H9 (cell line): ENCODE data around the gene AMER1. TPM values are rescaled to one million over a fixed set of nuclear protein-coding genes. Genes with fewer than 3 reads are reported as not detected.

ENCODE experiments used
- DNase-seq: peaks from one replicate; pipeline ENCODE4 v3.0.0-alpha.2; 2017
- H2AFZ ChIP-seq: one replicate; pipeline ENCODE4 v1.6.1; 2013; ENCODE audit warnings: mild to moderate bottlenecking, low read length, control low read depth, moderate library complexity
- H2AK5ac ChIP-seq: 2 replicates; pipeline ENCODE4 v1.6.1; 2013; ENCODE audit warnings: low read length, control low read depth, mixed read lengths; ENCODE audit not compliant: insufficient read length
- H2BK120ac ChIP-seq: one replicate; pipeline ENCODE4 v1.6.1; 2013; ENCODE audit warnings: low read depth, mild to moderate bottlenecking, low read length, control low read depth, inconsistent platforms; ENCODE audit not compliant: poor library complexity, severe bottlenecking
- H2BK12ac ChIP-seq: 2 replicates; pipeline ENCODE4 v1.6.1; 2013; ENCODE audit warnings: low read length, control low read depth, mixed read lengths, low read depth; ENCODE audit not compliant: insufficient read length
- H2BK15ac ChIP-seq: 2 replicates; pipeline ENCODE4 v1.6.1; 2013; ENCODE audit warnings: low read depth, low read length, control low read depth
- H2BK20ac ChIP-seq: one replicate; pipeline ENCODE4 v1.6.1; 2013; ENCODE audit warnings: low read depth, mild to moderate bottlenecking, low read length, control low read depth, inconsistent platforms; ENCODE audit not compliant: poor library complexity, severe bottlenecking
- H2BK5ac ChIP-seq: 2 replicates; pipeline ENCODE4 v1.6.1; 2013; ENCODE audit warnings: low read length, control low read depth, mixed read lengths; ENCODE audit not compliant: insufficient read length
- H3K14ac ChIP-seq: 2 replicates; pipeline ENCODE4 v1.6.1; 2013; ENCODE audit warnings: low read length, control low read depth; ENCODE audit not compliant: insufficient read depth
- H3K18ac ChIP-seq: 2 replicates; pipeline ENCODE4 v1.6.1; 2013; ENCODE audit warnings: low read depth, mild to moderate bottlenecking, mixed read lengths, low read length, control low read depth; ENCODE audit not compliant: insufficient read length
- H3K23ac ChIP-seq: 2 replicates; pipeline ENCODE4 v1.6.1; 2013; ENCODE audit warnings: low read length, control low read depth, mixed read lengths, low read depth; ENCODE audit not compliant: insufficient read length
- H3K23me2 ChIP-seq: 2 replicates; pipeline ENCODE4 v1.6.1; 2013; ENCODE audit warnings: low read depth, mild to moderate bottlenecking, mixed read lengths, low read length, control low read depth; ENCODE audit not compliant: insufficient read length, poor library complexity, severe bottlenecking
- H3K27ac ChIP-seq: 2 replicates; pipeline ENCODE4 v1.5.1; 2013; ENCODE audit warnings: low read length, control low read depth, mixed read lengths, low read depth; ENCODE audit not compliant: insufficient read length
- H3K27me3 ChIP-seq: 2 replicates; pipeline ENCODE4 v1.6.1; 2013; ENCODE audit warnings: low read length, control low read depth, inconsistent platforms; ENCODE audit not compliant: insufficient read depth
- H3K4ac ChIP-seq: 2 replicates; pipeline ENCODE4 v1.6.1; 2013; ENCODE audit warnings: low read depth, mild to moderate bottlenecking, control low read depth, inconsistent platforms, low read length, moderate library complexity
- H3K4me1 ChIP-seq: 2 replicates; pipeline ENCODE4 v1.6.1; 2013; ENCODE audit warnings: low read length, control low read depth, inconsistent platforms; ENCODE audit not compliant: insufficient read depth
- H3K4me2 ChIP-seq: 2 replicates; pipeline ENCODE4 v1.6.1; 2013; ENCODE audit warnings: low read length, control low read depth, mixed read lengths; ENCODE audit not compliant: insufficient read length, insufficient read depth
- H3K56ac ChIP-seq: 2 replicates; pipeline ENCODE4 v1.6.1; 2013; ENCODE audit warnings: low read depth, mild to moderate bottlenecking, mixed read lengths, low read length, control low read depth; ENCODE audit not compliant: insufficient read length
- H3K79me1 ChIP-seq: 2 replicates; pipeline ENCODE4 v1.6.1; 2013; ENCODE audit warnings: low read depth, mild to moderate bottlenecking, moderate library complexity, low read length, control low read depth, inconsistent platforms; ENCODE audit not compliant: insufficient read depth, poor library complexity, severe bottlenecking
- H3K79me2 ChIP-seq: 2 replicates; pipeline ENCODE4 v1.6.1; 2013; ENCODE audit warnings: low read length, control low read depth, inconsistent platforms; ENCODE audit not compliant: insufficient read depth
- H3K9ac ChIP-seq: 2 replicates; pipeline ENCODE4 v1.6.1; 2013; ENCODE audit warnings: low read length, control low read depth, mixed read lengths; ENCODE audit not compliant: insufficient read length; ENCODE audit errors: extremely low read depth
- H3K9me3 ChIP-seq: one replicate; pipeline ENCODE4 v1.6.1; 2013; ENCODE audit warnings: low read depth, low read length, inconsistent platforms; ENCODE audit not compliant: control insufficient read depth
- H3T11ph ChIP-seq: one replicate; pipeline ENCODE4 v1.6.1; 2013; ENCODE audit warnings: mild to moderate bottlenecking, low read length, control low read depth, inconsistent platforms
- H4K20me1 ChIP-seq: one replicate; pipeline ENCODE4 v1.6.1; 2013; ENCODE audit not compliant: control insufficient read depth, insufficient read length, insufficient read depth
- H4K5ac ChIP-seq: 2 replicates; pipeline ENCODE4 v1.6.1; 2013; ENCODE audit warnings: low read depth, mild to moderate bottlenecking, mixed read lengths, low read length, control low read depth; ENCODE audit not compliant: insufficient read length
- H4K8ac ChIP-seq: replicated peaks from 2 replicates; pipeline ENCODE4 v1.6.1; 2013; ENCODE audit warnings: low read length, control low read depth, mixed read lengths, low read depth; ENCODE audit not compliant: insufficient read length
- H4K91ac ChIP-seq: 2 replicates; pipeline ENCODE4 v1.6.1; 2013; ENCODE audit warnings: low read depth, mild to moderate bottlenecking, moderate library complexity, mixed read lengths, low read length, control low read depth; ENCODE audit not compliant: insufficient read length
- H3K27ac Mint-ChIP-seq, 3 experiments: 2 replicates in 2 of 3; 3 replicates in 1 of 3; pipeline ENCODE4 v1.8.0; 2020 to 2021; ENCODE audit warnings: mixed read lengths in 3 of 3, mild to moderate bottlenecking in 1 of 3, moderate library complexity in 1 of 3
- H3K27me3 Mint-ChIP-seq: 2 replicates; pipeline ENCODE4 v1.8.0; 2021; ENCODE audit warnings: low read depth, mild to moderate bottlenecking, moderate library complexity, mixed read lengths
- H3K36me3 Mint-ChIP-seq, 3 experiments: 2 replicates in 2 of 3; 3 replicates in 1 of 3; pipeline ENCODE4 v1.8.0; 2020 to 2021; ENCODE audit warnings: low read depth in 3 of 3, mixed read lengths in 3 of 3; ENCODE audit not compliant: insufficient read depth in 1 of 3
- H3K4me1 Mint-ChIP-seq, 2 experiments: 2 replicates each; pipeline ENCODE4 v1.8.0; 2020; ENCODE audit warnings: mixed read lengths in 2 of 2
- H3K4me3 Mint-ChIP-seq, 2 experiments: 2 replicates in 1 of 2; 3 replicates in 1 of 2; pipeline ENCODE4 v1.8.0; 2020 to 2021; ENCODE audit warnings: mild to moderate bottlenecking in 2 of 2, mixed read lengths in 2 of 2, moderate library complexity in 1 of 2
- H3K9me3 Mint-ChIP-seq, 2 experiments: 2 replicates in 1 of 2; 3 replicates in 1 of 2; pipeline ENCODE4 v1.8.0; 2020; ENCODE audit warnings: mild to moderate bottlenecking in 2 of 2, mixed read lengths in 2 of 2, moderate library complexity in 1 of 2
- CTCF ChIP-seq: fragments of 200-600 bp; sonication (generic); conservative IDR thresholded peaks from 3 replicates; pipeline ENCODE4 v1.8.0; 2021; ENCODE audit warnings: antibody characterized with exemption, mild to moderate bottlenecking
- total RNA-seq: library from RNA; stranded (reverse); gene quantifications from 2 replicates; pipeline ENCODE4 v1.2.1, GENCODE V29; 2021

The AMER1 gene
- total RNA-seq, 1 experiment from 2014 or later: 6.2 TPM

- H3K14ac ChIP-seq: no peak overlapping the region
- H3T11ph ChIP-seq: no peak overlapping the region
- no peaks in the 10 kb centered on the region; the same call in 1 of the 2 replicates for H3K27me3 Mint-ChIP-seq
- H2AFZ ChIP-seq: no peak overlapping the region
- H3K9ac ChIP-seq: no peak overlapping the region
- H2BK5ac ChIP-seq: no peak overlapping the region
- H3K36me3 Mint-ChIP-seq: peaks cover 22 to 27% (median 25%) of the 10 kb centered on the region in 3 experiments
- no peak overlapping the region for H4K5ac ChIP-seq
- H3K9me3 ChIP-seq: peaks cover 42% of the 10 kb centered on the region
- no peak overlapping the region for H2BK120ac ChIP-seq
- H3K4ac ChIP-seq: no peak overlapping the region
- no peak overlapping the region for H3K27ac Mint-ChIP-seq
- H3K27me3 ChIP-seq: no peaks in the 10 kb centered on the region
- H3K18ac ChIP-seq: no peak overlapping the region
- peaks cover 62 to 63% of the 10 kb centered on the region in 2 experiments for H3K9me3 Mint-ChIP-seq
- H3K27ac ChIP-seq: no peak overlapping the region
- no peak for DNase-seq
- H4K91ac ChIP-seq: no peak overlapping the region
- no peaks in the 10 kb centered on the region for H3K4me1 ChIP-seq
- H2AK5ac ChIP-seq: no peak overlapping the region
- peaks cover 0 to 4% of the 10 kb centered on the region in 2 experiments; a peak in 2 of 4 replicates for H3K4me1 Mint-ChIP-seq
- no peak overlapping the region for H3K23ac ChIP-seq
- H4K20me1 ChIP-seq: no peaks in the 10 kb centered on the region
- H4K8ac ChIP-seq: no peak overlapping the region
- TF ChIP-seq CTCF: no peak
- H3K56ac ChIP-seq: no peak overlapping the region
- no peak overlapping the region for H2BK12ac ChIP-seq
- H3K79me2 ChIP-seq: no peaks in the 10 kb centered on the region
- H2BK15ac ChIP-seq: no peak overlapping the region
- H3K4me2 ChIP-seq: no peak overlapping the region
- no peaks in the 10 kb centered on the region for H3K23me2 ChIP-seq
- H2BK20ac ChIP-seq: no peak overlapping the region
- H3K79me1 ChIP-seq: no peaks in the 10 kb centered on the region
- no peak overlapping the region for H3K4me3 Mint-ChIP-seq
These were observed 17.8 kb downstream of the AMER1 start for GRCh38 chrX:64187762-64188150.
